Muscle of arm (tissue), 14 donors: ENCODE data around the gene CCR3. TPM values are rescaled to one million over a fixed set of nuclear protein-coding genes. Genes with fewer than 3 reads are reported as not detected.
A peak's percentile ranks its signal among the peaks of the same experiment; 100 is the strongest.
"Not testable (repeated sequence)": the region's sequence is repeated elsewhere in the genome, so short reads cannot be mapped to it uniquely, and the experiment has no call there.

Experiments used
- DNase-seq: peaks from one replicate; pipeline ENCODE4 v3.0.0-alpha.2; 2013
- long read RNA-seq, 11 donors: transcript quantifications; one replicate each; lab custom pipeline, GENCODE V29; 2026
- polyA plus RNA-seq, 12 donors: library from polyadenylated mRNA; unstranded; fragments of 120-200 nt; gene quantifications; one replicate each; pipeline ENCODE4 v1.2.1, GENCODE V29; 2013; ENCODE audit not compliant: insufficient read length in 12 of 12

The CCR3 gene
- polyA plus RNA-seq: under 1 TPM in 4 of 12 donors, not detected in 8; 0.11 to 0.39 (median 0.26) TPM
- long read RNA-seq, donor 1: 0 reads
- long read RNA-seq, donor 2: 0 reads
- long read RNA-seq, donor 3: 0 reads
- long read RNA-seq, donor 4: 0 reads
- long read RNA-seq, donor 5: 0 reads
- long read RNA-seq, donor 6: 0 reads
- long read RNA-seq, donor 7: 0 reads
- long read RNA-seq, donor 8: 0 reads
- long read RNA-seq, donor 9: 0 reads
- long read RNA-seq, donor 10: 0 reads
- long read RNA-seq, donor 11: 0 reads

- no peak for DNase-seq
These were observed at the start of gene CCR3 for GRCh38 chr3:46242120-46242519. Gene CCR3 (plus strand): TSS chr3:46242460. CDS start chr3:46265159, 22,699 bp downstream.

- no peak for DNase-seq
These were observed 49.3 kb upstream of the CCR3 start for GRCh38 chr3:46192939-46193338.

- DNase-seq: no peak
These were observed 48.8 kb upstream of the CCR3 start for GRCh38 chr3:46193436-46193835.

GRCh38 chr3:46194868-46195553, 47.2 kb upstream of the CCR3 start:
- DNase-seq: no peak

- DNase-seq: no peak
These were observed 45.9 kb upstream of the CCR3 start for GRCh38 chr3:46196261-46196957.

- DNase-seq: no peak
These were observed 42.0 kb upstream of the CCR3 start for GRCh38 chr3:46200211-46200610.

- DNase-seq: no peak
These were observed 41.5 kb upstream of the CCR3 start for GRCh38 chr3:46200790-46201189.

GRCh38 chr3:46202535-46202934, 39.7 kb upstream of the CCR3 start:
- DNase-seq: no peak

- no peak for DNase-seq
These were observed 38.6 kb upstream of the CCR3 start for GRCh38 chr3:46203681-46204080.

GRCh38 chr3:46205286-46205960, 36.8 kb upstream of the CCR3 start:
- no peak for DNase-seq

- DNase-seq: no peak
These were observed 35.8 kb upstream of the CCR3 start for GRCh38 chr3:46206282-46207015.

- DNase-seq: not testable (repeated sequence)
These were observed 34.7 kb upstream of the CCR3 start for GRCh38 chr3:46207514-46207913.

GRCh38 chr3:46208167-46208704, 34.0 kb upstream of the CCR3 start, which contains the start of gene CCR1:
Gene CCR1 (minus strand): TSS chr3:46208313. CDS start chr3:46204313, 4,000 bp downstream.
- DNase-seq: peak; percentile 25

- DNase-seq: no peak
These were observed 33.2 kb upstream of the CCR3 start for GRCh38 chr3:46209053-46209452.

- DNase-seq: no peak
These were observed 32.4 kb upstream of the CCR3 start for GRCh38 chr3:46209746-46210470.

GRCh38 chr3:46212101-46212500, 30.2 kb upstream of the CCR3 start:
- no peak for DNase-seq

- no peak for DNase-seq
These were observed 29.1 kb upstream of the CCR3 start for GRCh38 chr3:46213201-46213600.

GRCh38 chr3:46214751-46215352, 27.4 kb upstream of the CCR3 start:
- DNase-seq: no peak

GRCh38 chr3:46215810-46216414, 26.3 kb upstream of the CCR3 start:
- no peak for DNase-seq
